SKM-1 treated with dmso at 0.1 percent for 144 hours (cell line): ENCODE measurements around the gene RAB15.

Experiments
- DNase-seq: peaks from one replicate; lab custom pipeline; 2025; ENCODE audit not compliant: unreplicated experiment; lab: John Stamatoyannopoulos, UW

Gene RAB15

DNA sequence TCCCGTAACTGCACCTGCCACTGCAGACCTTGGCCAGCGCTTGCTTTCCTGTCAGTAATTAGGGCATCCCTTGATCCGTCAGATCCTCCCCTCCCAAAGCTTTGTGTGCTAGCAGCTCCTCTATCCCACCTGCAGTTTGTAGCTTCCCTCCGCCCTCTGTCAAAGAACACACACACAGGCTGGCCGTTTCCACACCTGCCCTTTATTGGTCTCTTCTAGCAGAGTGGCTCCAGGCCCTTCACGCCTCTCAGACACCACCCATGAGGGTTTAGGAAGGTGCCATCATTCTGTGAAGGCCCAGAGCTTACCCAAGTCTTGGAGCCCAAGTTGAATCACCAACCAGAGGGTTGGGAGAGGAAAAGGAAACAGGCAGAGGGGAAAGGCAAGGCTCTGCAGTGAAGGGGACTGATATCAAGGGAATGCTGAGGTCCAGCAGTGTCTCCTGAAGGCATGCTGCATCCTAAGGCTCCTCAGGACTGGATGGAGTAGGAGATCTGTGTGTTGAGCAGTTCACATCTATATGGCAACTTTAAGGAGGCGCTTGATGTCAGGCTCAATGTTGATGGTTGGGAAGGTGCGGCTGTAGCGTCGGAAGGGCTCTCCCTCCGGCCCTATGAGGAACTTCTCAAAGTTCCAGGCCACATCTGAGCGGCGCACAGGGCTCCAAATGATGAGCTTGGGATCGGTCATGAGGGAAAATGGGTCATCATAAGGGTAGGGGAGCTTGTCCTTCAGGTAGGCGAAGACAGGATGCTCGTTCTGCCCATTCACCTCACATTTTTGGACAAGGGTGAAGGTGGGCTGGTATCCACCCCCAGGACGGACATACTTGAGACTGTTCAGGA, 32.9 kb downstream of the RAB15 start:
- no peak for DNase-seq

DNA sequence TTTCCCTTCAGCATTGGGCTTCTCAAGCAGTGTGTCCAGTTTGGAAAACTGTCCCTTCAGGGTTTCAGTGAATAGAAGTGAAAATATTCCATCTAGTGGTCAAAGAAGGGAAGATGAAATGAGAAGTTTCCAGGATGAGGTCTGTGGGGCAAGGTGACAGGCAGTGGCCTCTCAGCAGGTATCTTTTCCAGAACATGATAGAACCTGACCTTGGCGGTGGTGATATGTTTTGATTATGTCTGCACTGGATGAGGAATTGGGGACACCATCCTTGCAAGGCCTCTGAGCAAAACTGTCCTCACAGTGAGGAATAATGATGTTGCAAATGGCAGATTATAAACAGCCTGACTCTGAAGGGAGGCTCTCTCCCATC, 34.3 kb downstream of the RAB15 start:
- DNase-seq: no peak

DNA sequence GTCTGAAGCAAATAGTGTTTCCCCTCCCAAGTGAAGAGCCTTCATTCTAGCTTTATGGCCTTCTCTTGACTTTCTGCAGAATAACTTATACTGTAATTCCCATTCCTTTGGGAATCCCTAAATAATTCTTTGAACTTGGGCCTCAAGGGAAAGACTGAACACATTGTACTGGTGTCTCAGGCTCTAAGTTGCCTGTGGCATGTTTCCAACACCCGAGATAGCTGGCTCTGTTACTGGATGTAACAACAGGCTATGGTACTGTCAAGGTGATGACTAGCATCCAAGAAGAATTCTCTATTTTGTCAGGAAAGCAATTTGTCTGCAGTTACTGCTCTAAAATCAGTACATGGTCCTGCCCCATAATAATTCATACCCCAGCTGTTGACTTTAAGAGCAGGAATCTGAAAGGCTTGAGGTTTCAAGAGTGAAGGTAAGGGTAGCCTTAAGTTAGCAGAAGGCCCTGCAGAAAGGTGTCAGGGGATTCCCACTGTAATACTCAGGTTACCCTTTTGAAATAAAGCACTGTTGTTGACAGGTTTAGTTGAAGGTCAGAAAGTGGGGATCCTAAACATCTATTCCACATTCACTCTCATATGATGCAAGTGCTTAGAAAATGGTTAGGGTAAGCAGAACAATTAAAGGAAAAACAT, 34.8 kb downstream of the RAB15 start:
- no peak for DNase-seq

DNA sequence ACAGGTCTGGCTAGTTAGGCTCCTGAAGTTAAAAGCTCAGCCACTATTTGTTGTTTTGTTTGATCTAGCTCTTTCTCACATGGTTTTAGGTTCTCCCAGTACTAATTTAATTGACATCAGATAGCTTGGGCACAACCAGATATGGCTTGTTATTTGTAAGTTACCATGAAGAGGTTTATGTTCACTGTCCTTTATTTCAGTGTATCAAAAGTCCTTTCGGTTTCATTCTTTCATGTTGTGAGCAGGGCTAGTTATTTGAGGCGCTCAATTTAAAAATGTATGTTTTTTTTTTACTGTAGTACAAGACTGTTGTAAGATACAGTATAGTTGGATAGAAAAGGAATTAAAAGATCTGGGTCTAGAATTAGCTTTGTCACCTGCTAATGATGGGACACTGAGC, 36.6 kb downstream of the RAB15 start:
- no peak for DNase-seq

DNA sequence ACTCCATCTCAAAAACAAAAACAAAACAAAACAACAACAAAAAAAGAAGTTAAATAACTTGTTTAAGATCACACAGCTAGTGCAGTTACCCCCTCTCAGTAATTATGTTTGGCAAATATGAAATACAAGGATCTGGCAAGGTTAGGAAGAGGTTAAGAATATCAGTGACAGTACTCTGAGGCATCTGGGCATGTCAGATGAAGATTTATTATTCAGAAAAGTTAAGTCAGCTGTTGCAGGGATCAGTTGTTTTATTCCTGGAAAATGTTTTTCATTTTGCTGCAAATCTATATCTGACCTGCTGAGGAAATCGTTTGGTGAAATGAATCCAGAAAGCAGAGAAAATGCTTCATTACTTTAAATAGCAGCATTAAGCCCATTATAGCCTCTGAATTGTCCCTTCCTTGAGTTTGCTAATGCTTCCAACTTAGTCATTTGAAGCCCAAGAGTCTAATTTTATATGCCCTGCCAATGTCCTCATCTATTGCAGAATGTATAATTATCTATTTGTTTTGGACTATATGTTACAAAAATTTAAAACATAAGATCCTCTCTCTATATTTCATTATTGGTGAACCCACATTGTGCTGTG, 37.7 kb downstream of the RAB15 start:
- no peak for DNase-seq

DNA sequence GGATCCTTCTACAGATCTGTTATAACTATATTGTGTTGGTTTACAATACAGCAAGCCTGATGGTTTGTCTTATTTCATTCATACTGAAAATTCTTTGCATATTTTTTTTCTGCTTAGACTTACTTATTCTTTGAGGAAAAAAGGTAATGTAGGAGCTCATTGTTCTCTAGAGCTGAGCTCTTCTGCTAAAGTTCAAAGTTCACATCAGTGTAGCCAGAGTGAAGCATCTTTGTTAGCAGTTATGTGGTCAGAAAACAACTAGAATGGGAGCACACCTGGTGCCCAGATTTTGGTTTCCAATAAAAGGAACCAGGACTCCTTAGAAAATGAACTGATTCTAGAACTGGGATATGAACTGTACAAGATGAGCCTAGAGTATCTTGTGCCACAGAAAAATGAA, 39.9 kb downstream of the RAB15 start:
- no peak for DNase-seq

DNA sequence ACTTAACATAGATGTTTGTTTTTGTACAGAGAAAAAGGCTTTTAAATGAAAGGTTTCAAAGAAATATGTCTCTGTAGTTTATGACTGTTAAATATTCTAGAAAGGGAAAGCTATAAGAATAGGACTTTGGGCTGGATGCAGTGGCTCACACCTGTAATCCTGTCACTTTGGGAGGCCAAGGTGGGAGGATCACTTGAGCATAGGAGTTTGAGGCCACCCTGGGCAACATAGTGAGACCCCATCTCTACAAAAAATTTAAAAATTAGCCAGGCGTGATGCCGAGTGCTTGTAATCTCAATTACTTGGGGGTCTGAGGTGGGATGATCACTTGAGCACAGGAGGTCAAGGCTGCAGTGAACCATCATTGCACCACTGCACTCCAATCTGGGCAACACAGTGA, 41.0 kb downstream of the RAB15 start:
- no peak for DNase-seq

DNA sequence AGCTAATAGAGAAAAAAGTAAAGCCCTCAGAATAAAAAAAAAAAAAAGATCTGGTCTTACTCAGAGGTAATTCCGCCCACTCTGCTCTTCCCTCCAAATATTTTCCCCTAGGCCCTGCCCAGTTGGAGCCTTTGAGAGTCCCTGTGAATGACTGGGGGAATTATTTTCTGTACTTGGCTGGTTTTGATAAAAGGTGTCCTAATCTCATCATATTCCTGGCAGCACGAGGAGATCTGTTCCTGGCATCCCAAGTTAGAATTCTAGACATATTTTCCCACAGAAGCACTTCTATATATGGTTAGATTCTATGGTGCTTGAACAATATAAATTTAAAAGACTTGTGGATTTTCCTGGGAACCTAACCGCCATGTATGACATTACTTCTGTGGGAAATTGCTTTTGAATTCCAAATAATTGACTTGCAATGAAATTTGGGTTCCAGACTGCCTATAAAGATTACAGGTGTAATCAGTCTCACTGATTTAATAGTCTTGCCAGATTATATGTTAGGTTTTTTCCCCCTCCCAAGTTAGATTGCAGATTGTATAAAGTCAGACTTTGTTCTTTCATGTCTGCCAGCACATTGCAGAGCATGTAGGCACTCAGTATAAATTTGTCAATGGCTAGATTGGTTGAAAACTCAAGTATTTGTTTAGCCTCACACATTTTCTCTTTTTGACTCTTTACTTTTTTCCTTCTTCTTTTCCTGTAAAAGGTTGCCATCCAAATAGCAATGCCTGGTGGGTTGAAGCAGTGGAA, 41.9 kb downstream of the RAB15 start:
- DNase-seq: no peak

DNA sequence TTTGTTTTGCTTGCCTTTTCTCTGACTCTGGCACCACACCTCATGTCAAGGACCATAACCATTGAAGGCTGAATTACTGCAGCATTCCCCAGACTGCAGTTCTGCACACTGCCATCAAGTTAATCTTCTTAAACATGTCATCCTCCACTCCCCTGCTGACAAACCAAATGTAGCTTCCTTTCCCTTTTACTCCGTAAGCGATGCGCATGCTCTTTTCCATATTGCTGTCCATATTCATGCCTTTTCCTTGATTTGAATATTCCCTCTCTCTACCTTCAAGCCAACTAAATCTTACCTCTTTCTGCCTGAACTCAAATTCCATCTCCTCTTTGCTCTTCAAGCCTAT, 43.1 kb downstream of the RAB15 start:
- no peak for DNase-seq

DNA sequence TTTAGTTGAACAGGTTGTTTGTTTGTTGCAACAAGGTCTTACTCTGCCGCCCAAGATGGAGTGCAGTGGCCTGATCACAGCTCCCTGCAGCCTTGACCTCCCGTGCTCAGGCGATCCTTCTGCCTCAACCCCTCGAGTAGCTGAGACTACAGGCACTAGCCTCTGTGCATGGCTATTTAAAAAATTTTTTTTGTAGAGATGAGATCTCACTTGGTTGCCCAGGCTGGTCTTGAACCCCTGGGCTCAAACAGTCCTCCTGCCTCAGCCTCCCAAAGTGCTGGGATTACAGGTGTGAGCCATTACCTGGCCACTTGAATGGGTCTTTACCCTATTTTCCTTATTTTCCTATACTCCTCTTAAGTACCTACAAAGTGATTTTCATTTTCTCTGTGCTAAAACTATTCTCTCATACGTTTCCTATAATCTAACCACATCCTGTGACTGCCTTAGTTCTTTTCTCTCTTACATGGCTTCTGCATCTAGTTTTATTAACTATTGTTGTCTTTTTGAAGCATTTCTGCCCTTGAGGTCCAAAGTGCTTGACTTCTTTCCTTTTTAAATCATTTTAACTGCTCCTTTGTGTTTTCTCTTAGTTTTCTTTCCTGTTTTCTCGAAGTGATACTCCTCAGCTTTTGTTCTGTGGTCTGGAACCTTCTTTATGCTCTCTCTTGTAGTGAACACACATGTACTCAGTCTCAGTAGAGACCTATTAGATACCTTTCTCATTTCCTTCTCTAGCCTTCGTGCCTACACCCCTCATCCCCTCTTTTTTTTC, 43.7 kb downstream of the RAB15 start:
- DNase-seq: no peak

DNA sequence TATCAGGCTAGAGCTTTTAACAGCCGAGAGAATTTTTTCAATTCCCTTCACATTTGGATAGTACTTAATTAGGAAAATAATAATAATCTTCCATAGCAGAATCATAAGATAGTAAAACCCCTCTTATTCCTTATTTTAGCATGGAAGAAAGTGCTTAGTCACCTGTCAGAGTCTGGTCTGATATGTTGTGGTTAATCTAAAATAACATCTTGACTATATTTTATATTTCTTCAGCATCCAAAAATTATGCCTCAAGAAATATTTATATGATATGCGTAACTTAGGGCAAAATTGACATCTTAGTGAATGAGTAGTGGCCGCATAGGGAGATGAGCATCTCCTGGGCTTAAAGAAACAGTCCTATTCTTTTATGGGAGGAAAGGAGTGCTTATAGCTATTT, 45.1 kb downstream of the RAB15 start:
- DNase-seq: no peak

DNA sequence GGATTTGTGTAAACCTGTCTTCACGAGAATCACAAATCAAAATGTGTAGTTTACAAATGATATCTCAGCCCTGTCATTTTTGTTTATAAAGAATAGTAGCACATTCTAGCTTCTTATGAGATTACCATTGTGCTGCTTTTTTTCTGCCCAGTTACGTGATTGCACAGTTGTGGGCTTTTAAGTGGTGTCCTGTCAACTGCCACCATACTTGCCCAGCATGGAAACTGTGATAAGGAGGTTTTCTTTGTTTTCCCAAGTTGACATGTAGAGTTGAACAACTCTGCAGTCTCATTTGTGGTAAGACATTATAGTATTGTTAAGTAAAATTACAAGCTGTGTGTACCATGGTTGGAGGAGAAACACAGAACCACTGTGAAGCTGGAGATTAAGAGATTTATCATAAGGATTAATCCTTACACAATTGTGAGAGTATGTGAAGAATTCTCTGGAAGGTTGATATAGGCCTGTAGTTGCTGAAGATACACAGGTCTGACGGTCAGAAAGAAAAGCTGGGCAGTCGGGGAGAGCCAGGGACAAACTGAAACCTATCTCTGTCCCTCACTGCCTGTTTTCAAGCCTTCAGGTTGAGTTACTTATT, 45.6 kb downstream of the RAB15 start:
- DNase-seq: no peak

DNA sequence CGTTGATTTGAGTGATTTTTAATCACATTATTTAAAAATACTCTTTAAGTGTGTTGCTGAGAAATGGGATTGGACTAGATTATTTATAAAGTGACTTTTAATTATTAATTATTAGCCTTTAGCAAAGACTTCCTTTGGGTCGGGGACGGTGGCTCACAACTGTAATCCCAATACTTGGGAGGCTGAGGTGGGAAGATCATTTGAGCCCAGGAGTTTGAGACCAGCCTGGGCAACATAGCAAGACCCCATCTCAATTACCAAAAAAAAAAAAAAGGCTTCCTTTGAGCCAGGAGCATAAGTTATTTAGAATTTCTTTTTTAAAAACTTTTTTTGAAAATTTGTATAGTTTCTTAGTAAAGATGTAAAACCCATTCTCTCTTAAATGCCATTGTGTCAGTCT, 49.1 kb downstream of the RAB15 start:
- no peak for DNase-seq

DNA sequence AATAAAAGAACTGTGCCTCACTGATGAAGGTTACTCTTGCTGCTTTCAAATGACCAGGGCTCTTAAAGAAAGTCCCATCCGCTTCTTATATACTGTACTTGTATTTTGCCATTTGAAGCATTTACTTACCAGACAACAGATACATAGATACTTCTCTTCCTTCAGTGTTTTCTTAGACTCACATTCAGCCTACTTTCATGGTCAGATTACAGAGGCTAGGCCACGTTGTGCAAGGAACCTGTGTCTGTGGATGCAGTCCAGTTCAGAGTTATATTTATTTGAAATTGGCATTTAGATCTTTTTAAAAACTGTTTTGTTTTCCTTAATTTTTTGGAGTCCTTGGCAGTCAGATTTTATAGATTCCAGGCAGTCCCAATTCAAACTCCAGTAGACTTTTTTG, 51.7 kb downstream of the RAB15 start:
- DNase-seq: no peak

DNA sequence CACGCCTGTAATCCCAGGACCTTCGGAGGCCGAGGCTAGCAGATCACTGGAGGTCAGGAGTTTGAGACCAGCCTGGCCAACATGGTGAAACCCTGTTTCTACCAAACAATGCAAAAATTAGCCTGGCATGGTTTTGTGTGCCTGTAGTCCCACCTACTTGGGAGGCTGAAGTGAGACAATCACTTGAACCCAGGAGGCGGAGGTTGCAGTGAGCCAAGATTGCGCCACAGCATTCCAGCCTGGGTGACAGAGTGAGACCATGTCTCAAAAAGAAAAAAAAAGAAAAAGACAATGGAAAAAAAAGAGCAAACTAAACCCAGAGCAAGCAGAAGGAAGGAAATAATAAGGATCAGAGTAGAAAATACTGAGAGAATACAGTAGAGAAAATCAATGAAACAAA, 52.5 kb downstream of the RAB15 start:
- no peak for DNase-seq

DNA sequence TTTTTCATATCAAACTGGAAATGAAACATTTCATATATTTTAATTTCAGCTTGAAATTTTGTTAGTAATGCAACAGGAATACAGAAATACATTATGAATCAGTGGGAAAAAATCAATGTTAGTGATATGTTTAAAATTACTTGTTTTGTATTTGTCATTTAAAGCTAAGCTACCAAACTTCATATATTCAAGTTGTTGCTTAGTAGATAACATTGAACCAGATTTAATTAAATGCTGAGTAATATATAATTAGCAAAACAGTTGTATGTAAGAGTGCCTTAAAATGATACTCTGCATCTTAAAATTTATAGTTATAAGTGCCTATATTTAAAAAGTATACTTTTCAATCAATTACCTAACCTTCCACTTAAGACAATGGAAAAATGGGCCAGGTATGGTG, 52.9 kb downstream of the RAB15 start:
- no peak for DNase-seq

DNA sequence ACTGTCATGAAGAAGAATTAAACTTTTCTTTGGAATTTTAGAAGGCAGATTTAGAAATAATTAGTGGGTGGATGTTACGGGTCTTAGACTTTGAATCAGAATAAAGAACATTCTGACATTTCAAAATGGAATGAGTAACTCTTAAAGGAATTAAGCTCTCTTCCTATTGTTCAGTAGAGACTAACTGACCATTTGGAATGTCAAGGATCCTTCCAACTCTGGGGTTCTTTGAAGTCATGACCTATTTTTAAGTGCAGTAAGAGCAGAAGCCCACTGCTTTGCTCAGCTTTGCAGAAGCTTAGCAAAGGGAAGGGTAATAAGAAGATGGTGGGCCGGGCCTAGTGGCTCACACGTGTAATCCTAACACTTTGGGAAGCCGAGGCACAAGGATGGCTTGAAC, 53.9 kb downstream of the RAB15 start:
- DNase-seq: no peak

DNA sequence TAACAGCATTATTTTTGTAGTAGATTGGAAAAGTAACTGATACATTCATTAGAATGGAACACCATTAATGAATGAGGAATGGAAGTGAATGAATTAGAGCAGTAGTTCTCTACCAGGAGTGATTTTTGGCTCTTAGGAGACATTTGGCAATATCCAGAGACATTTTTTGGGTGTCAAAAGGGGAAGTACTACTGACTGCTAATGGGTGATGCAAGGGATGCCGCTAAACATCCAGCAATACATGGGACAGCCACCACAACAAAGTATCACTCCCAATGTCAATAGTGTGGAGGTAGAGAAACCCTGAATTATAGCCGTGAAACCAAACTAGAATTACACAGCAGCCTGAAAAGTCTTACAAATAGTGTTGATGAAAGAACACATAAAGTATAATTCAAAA, 56.3 kb downstream of the RAB15 start:
- peak; percentile 39 for DNase-seq

DNA sequence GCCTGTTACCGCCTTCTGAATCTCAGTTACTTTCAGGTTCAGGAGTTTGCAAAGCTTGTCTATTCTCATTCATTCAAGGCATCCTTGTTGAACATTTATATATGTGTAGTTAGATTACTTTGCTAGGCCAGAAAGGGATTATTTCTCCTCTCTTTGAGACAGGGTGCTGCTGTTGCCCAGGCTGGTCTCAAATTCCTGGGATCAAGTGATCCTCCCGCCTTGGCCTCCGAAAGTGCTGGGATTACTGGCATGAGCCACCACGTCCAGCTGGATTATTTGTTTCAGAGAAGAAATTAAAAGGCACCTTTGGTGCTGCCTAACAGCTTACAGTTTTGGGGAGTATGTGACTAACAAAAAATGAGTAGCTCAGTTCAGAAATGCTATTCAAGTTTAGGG, 57.1 kb downstream of the RAB15 start:
- no peak for DNase-seq

DNA sequence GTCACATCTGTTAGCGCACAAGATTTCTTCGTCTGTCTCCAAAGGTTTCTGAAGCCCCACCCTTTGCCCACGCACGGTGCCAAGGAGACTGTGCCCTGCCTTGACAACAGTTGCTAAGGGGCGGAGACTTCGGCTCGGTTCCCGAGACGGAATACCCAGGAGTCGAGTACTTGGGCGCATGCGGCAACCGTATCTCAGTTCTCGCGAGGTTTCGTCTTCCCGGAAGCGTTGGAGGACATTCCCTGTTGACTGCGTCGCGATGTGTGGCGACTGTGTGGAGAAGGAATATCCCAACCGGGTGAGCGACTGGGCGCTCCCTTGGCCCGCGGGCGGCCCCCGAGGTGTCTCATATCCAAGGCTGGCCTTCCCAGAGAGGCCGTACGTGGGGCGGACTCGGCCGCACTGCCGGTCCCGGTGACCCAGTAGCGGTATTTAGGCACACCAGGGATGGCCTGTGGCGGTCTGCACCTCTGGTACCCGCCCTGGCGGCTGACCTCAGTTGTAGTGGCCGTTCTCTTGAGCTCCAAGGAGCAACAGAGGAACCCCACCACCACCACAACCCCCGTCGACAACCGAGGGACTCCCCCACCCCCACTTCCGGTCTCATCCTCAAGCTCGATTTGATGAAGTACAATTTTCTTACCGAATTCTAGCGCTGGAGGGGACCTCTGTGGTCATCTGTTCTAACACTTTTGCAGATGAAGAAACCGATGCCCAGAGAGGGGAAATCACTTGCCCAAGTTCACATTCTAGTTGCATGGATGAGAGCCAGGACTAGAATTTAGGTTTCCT, 57.7 kb downstream of the RAB15 start, which contains the start of gene CHURC1:
Gene CHURC1, plus strand, starts transcription at position 219 of the 792 bp plus-strand sequence. Its CDS starts 41 bp downstream, at position 260.
- peak; percentile 72 for DNase-seq
